GM23338 (cell line): ENCODE data around the gene NSMCE1. TPM values are rescaled to one million over a fixed set of nuclear protein-coding genes. Genes with fewer than 3 reads are reported as not detected.

Experiments used
- CREB1 ChIP-seq: fragments of 250-450 bp; sonication (Bioruptor Pico); IDR thresholded peaks from 2 replicates; pipeline ENCODE4 v1.5.0; 2020; ENCODE audit warnings: low read depth, mild to moderate bottlenecking, moderate library complexity
- EZH2phosphoT487 ChIP-seq: fragments of 200-600 bp; sonication (generic); IDR thresholded peaks from one replicate; pipeline ENCODE4 v1.8.1; 2018; ENCODE audit warnings: antibody characterized with exemption; ENCODE audit not compliant: unreplicated experiment
- JUNB ChIP-seq: IDR thresholded peaks from one replicate; pipeline ENCODE4 v1.6.1; 2016; ENCODE audit warnings: antibody characterized with exemption; ENCODE audit not compliant: unreplicated experiment
- POLR2AphosphoS5 ChIP-seq: IDR thresholded peaks from 2 replicates; pipeline ENCODE4 v1.6.1; 2016; ENCODE audit warnings: antibody characterized with exemption, low read depth
- REST ChIP-seq: IDR thresholded peaks from one replicate; pipeline ENCODE4 v1.6.1; 2018; ENCODE audit warnings: antibody characterized with exemption; ENCODE audit not compliant: unreplicated experiment
- STAT1 ChIP-seq: IDR thresholded peaks from one replicate; pipeline ENCODE4 v1.6.1; 2016; ENCODE audit warnings: antibody characterized with exemption; ENCODE audit not compliant: unreplicated experiment
- ZNF114 ChIP-seq: fragments of 250-450 bp; sonication (Bioruptor Pico); IDR thresholded peaks from 2 replicates; pipeline ENCODE4 v1.5.0; 2020; ENCODE audit warnings: mild to moderate bottlenecking, moderate library complexity
- ZNF331 ChIP-seq: fragments of 250-450 bp; sonication (Bioruptor Pico); IDR thresholded peaks from 2 replicates; pipeline ENCODE4 v1.5.0; 2020; ENCODE audit warnings: low read depth, mild to moderate bottlenecking, moderate library complexity
- ZNF462 ChIP-seq: fragments of 250-450 bp; sonication (Bioruptor Pico); IDR thresholded peaks from 2 replicates; pipeline ENCODE4 v1.5.0; 2020; ENCODE audit warnings: mild to moderate bottlenecking, moderate library complexity
- polyA plus RNA-seq: library from polyadenylated mRNA; unstranded; fragments of >200 nt; fragmentation: Nextera tagmentation; extraction: Ambion mirVana; gene quantifications from 2 replicates; pipeline ENCODE4 v1.2.1, GENCODE V29; 2016
- total RNA-seq: library from RNA; depleted of rRNA; stranded (reverse); fragments of >200 nt; shearing (Covaris generic); gene quantifications from 2 replicates; pipeline ENCODE4 v1.2.3, GENCODE V29; 2014

Gene NSMCE1
- total and polyA plus RNA-seq, 2 experiments from 2014 or later: 30.6 to 50.8 TPM

GRCh38 chr16:27290562-27290961 is 22.0 kb upstream of the NSMCE1 start (continued):
- no peak for TF ChIP-seq ZNF462 (CRISPR knock-in tag)
- no peak for TF ChIP-seq JUNB
- no peak for TF ChIP-seq ZNF114
- TF ChIP-seq ZNF331: no peak
- TF ChIP-seq EZH2phosphoT487: no peak
- TF ChIP-seq REST: no peak
- TF ChIP-seq STAT1: no peak
- TF ChIP-seq CREB1 (CRISPR knock-in tag): no peak
- TF ChIP-seq POLR2AphosphoS5: no peak
